Subcutaneous adipose tissue (tissue), 4 donors: Measurements from ENCODE around the gene LHFPL6. TPM values are rescaled to one million over a fixed set of nuclear protein-coding genes. Genes with fewer than 3 reads are reported as not detected.

Experiments used
- total RNA-seq, 4 donors: library from RNA; depleted of rRNA; stranded (reverse); fragments of >200 nt; gene quantifications; one replicate each; pipeline ENCODE4 v1.1.0, GENCODE V29; 2016
- TF ChIP-seq, protein P1 (sequence below): fragments of 450-650 bp; IDR thresholded peaks from one replicate; pipeline ENCODE4 v1.5.1; 2016; ENCODE audit warnings: low read depth, mild to moderate bottlenecking, control low read depth, antibody characterized with exemption, moderate library complexity

The LHFPL6 gene
- total RNA-seq, 4 donors from 2014 or later: 75.2 to 106 (median 90.4) TPM

DNA sequence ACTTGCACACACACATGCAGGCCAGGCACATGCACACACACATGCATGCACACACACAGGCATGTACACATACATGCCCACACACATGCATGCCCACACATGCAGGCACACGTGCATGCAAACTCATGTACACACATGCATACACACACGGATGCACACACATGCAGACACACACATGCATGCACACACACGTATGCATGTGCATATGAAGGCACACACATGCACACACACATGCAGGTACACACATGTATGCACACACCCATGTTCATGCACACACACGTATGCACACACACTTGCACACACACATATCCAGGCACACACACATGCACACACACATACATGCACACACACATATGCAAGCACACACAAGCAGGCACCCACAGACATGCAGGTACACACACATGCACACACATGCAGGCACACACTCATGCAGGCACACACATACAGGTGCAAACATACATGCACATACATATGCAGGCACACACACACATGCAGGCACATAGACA is 278.1 kb downstream of the LHFPL6 start:
- TF ChIP-seq, protein P1, sequence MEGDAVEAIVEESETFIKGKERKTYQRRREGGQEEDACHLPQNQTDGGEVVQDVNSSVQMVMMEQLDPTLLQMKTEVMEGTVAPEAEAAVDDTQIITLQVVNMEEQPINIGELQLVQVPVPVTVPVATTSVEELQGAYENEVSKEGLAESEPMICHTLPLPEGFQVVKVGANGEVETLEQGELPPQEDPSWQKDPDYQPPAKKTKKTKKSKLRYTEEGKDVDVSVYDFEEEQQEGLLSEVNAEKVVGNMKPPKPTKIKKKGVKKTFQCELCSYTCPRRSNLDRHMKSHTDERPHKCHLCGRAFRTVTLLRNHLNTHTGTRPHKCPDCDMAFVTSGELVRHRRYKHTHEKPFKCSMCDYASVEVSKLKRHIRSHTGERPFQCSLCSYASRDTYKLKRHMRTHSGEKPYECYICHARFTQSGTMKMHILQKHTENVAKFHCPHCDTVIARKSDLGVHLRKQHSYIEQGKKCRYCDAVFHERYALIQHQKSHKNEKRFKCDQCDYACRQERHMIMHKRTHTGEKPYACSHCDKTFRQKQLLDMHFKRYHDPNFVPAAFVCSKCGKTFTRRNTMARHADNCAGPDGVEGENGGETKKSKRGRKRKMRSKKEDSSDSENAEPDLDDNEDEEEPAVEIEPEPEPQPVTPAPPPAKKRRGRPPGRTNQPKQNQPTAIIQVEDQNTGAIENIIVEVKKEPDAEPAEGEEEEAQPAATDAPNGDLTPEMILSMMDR: no peak

DNA sequence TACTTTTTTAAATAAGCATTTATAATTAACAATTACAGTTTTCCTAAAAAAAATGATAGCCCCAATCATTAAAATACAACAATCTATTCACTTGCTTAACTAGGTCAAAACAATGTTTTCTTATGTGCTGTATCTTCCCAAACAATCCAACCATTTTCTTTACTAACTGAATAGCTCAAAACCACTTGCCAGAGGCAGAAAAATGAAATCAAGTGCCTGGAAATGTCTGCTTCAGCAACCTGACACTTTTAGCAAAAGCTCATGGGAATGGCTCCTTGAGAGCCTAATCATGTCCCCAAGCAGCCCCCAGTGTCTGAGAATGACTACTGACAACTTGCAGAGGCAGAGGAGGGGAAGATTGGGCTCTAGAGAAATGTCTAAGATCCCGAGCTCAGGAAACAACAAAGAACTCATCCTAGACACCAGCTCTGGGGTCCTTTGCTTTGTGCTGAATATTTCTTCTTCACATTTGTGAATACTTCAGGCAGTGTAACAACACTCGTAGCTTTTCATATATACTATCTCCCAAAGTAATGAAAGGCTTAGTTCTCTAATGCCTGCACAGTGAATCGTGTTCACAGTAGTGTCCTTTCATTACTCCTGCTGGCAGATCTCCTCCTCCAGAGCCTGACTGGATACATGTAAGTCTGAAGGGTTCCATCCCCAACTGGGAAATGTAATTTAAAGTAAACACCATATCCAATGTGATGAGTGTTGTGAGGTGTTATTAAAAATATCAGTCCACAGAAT is 280.0 kb downstream of the LHFPL6 start:
- TF ChIP-seq, protein P1: no peak

DNA sequence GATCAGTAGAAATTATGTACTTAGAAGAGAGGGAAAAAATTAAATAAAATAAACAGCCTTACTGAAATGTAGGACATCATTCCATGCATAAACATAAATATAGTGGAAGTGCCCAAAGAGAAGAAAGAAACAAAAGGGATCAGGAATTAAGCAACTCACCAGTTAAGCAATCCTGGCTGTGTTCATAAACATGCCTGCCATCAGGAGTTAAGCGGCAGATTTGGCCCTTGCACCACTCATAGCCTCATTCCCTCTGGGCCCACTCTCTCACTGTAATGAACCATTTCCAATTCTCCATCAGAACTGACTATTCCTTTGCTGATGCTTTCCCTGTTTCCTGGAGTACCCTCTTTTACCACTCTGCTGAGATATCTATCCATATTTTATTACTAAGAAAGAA is 281.4 kb downstream of the LHFPL6 start:
- TF ChIP-seq, protein P1: no peak

DNA sequence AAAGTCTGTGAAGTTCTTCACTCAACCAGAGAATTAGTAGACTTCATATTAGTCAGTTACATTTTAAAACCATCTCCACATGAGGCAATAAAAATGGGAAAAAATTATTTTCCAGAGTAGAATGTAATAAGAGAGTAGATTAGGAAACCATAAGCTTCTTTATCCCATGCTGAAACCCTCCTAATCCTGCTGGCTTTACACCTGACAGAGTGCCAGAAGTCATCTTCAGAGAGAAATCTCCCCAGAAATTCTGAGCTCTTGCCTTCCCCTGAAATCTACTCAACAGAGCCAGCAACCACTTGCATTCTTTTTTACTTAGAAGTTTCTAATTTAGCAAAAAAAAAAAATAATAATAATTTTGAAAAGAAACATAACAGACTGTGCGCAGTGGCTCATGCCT is 284.8 kb downstream of the LHFPL6 start:
- TF ChIP-seq, protein P1: no peak

DNA sequence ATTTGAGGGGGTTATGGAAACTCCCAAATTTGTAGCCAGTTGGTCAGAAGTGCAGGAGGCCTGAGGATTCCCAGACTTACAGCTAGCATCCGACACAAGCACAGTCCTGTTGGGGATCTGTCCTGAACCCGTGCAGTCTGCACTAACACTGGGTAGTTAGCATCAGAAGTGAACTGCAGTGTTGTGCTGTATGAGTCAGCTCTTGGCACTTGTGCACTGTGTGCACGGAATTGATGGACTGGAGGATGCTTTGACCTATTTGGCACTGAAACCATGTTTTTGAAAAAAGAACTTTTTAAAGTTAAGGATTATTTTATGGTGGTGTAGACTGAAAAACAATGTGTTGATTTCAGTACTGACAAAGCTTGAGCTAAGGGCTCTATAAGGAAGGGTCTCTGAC is 285.7 kb downstream of the LHFPL6 start:
- TF ChIP-seq, protein P1: no peak

DNA sequence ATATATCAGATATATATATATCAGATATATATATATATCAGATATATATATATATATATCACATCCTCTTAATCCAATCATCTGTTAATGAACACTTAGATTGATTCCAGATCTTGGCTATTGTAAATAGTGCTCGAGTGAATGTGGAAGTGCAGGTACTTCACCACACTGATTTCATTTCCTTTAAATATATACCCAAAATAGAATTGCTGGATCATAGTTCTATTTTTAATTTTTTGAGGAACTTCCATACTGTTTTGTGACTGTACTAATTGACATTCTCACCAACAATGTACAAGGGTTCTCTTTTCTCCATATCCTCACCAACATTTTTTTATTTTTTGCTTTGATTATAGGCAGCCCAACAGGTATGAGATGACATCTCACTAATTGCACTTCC is 287.2 kb downstream of the LHFPL6 start:
- TF ChIP-seq, protein P1: no peak

DNA sequence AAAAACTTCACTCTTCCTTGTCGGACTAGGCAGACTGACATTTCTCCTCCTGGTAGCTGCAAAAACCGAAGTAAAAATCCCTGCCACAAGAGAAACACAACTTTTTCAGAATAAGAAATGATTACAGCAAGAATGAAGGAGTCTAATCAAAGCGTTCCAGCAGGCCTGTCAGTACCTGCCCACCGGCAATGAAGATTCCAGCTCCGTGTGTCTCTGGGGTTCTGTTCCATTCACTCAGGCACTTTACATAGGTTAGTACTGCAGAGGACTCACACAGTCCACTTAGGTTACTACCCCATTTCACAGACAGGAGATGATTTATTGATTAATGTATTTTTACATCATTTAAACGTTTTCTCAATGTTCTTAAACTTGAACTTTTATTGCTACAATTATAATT is 289.3 kb downstream of the LHFPL6 start:
- TF ChIP-seq, protein P1: no peak
